ENCODE results near the gene MAPK8IP1. TPM values are rescaled to one million over a fixed set of nuclear protein-coding genes. Genes with fewer than 3 reads are reported as not detected.

The MAPK8IP1 gene
- total RNA-seq, 4 donors from 2014 or later = 9.8 to 17.5 (median 13.8) TPM

GRCh38 chr11:45890886-45891550 is 5.6 kb downstream of the MAPK8IP1 start:
- WGBS, 2 donors (ENCODE audit: low coverage in 1 of 2) = 80 to 83% methylated on average over 1 to 4 of the region's 9 CpGs
- Histone ChIP-seq H3K27ac (no peak overlapping the region), H3K27me3 (peaks cover 20% of the 10 kb centered on the region), H3K4me3 (no peak overlapping the region), H3K9me3 (no peaks in the 10 kb centered on the region), H3K36me3 (no peaks in the 10 kb centered on the region), H3K4me1 (peaks cover 0 to 2% (median 0%) of the 10 kb centered on the region in 3 donors)
- ATAC-seq = no peak
- TF ChIP-seq EP300 (IDR thresholded peaks at IDR 0.05) = no peak
- no peak for TF ChIP-seq POLR2AphosphoS5 (IDR thresholded peaks at IDR 0.05)
- TF ChIP-seq, protein P1, sequence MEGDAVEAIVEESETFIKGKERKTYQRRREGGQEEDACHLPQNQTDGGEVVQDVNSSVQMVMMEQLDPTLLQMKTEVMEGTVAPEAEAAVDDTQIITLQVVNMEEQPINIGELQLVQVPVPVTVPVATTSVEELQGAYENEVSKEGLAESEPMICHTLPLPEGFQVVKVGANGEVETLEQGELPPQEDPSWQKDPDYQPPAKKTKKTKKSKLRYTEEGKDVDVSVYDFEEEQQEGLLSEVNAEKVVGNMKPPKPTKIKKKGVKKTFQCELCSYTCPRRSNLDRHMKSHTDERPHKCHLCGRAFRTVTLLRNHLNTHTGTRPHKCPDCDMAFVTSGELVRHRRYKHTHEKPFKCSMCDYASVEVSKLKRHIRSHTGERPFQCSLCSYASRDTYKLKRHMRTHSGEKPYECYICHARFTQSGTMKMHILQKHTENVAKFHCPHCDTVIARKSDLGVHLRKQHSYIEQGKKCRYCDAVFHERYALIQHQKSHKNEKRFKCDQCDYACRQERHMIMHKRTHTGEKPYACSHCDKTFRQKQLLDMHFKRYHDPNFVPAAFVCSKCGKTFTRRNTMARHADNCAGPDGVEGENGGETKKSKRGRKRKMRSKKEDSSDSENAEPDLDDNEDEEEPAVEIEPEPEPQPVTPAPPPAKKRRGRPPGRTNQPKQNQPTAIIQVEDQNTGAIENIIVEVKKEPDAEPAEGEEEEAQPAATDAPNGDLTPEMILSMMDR (IDR thresholded peaks at IDR 0.05) = no peak

- no peaks in the 10 kb centered on the region for H3K9me3 ChIP-seq
- H3K27ac ChIP-seq = no peak overlapping the region
- no peak overlapping the region for H3K4me3 ChIP-seq
- no peak for ATAC-seq
- H3K36me3 ChIP-seq = no peaks in the 10 kb centered on the region
- H3K4me1 ChIP-seq = no peaks in the 10 kb centered on the region
- H3K27me3 ChIP-seq = peaks cover 27% of the 10 kb centered on the region
- TF ChIP-seq POLR2A (IDR thresholded peaks at IDR 0.05) (no peak), EP300 (IDR thresholded peaks at IDR 0.05) (no peak), POLR2AphosphoS5 (IDR thresholded peaks at IDR 0.05) (no peak)
- TF ChIP-seq, protein P1 (IDR thresholded peaks at IDR 0.05) = no peak
- 62 to 67% methylated on average over 3 of the region's 5 CpGs for WGBS, 2 donors (ENCODE audit: low coverage in 1 of 2)
These were observed 7.4 kb downstream of the MAPK8IP1 start for GRCh38 chr11:45892856-45893255.

- 50% methylated on average over 1 of the region's 6 CpGs; no CpG with 5 or more reads in 1 of the 2 donors for WGBS, 2 donors (ENCODE audit: low coverage in 1 of 2)
- Histone ChIP-seq H3K36me3 (no peaks in the 10 kb centered on the region), H3K4me3 (no peak overlapping the region), H3K4me1 (peaks cover 0 to 15% (median 3%) of the 10 kb centered on the region in 3 donors), H3K9me3 (no peaks in the 10 kb centered on the region), H3K27ac (no peak overlapping the region), H3K27me3 (peaks cover 27% of the 10 kb centered on the region)
- TF ChIP-seq EP300 (IDR thresholded peaks at IDR 0.05) (no peak), POLR2A (IDR thresholded peaks at IDR 0.05) (no peak), POLR2AphosphoS5 (IDR thresholded peaks at IDR 0.05) (no peak)
- TF ChIP-seq, protein P1 (IDR thresholded peaks at IDR 0.05) = no peak
- ATAC-seq = no peak
These were observed 9.2 kb downstream of the MAPK8IP1 start for GRCh38 chr11:45894555-45895247.

DNA sequence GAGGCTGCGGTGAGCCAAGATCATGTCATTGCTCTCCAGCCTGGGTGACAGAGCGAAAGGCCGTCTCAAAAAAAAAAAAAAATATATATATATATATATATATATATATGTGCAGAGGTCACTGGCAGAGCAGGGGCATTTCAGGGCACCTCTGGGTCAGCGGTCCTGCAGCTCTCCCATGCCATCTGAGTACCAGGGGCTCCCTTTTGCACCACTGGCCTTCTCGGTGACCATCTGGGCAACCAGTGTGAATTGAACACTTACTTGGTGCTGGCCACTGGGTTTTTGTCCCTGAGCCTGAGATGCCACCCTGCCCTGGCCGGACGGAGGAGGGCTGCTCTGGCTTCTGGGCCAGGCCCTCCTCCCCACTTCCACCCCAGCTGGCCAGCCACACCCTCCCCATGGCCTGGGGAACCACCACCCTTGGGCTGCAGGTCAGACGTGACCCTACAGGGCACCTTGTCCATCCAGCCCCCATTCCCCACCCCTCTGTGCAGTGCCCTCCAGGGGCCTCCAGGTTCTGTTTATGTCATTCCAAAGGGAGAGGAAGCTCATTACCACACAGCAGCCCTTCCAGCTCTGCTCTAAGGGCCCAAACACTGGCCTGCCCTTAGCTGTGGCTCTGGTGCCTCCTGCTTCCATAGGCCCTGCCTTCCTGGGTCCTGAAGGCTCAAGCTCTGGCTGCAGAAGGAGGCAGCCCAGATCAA is 10.3 kb downstream of the MAPK8IP1 start:
- H3K27ac ChIP-seq = no peak overlapping the region
- no peak for TF ChIP-seq POLR2AphosphoS5 (IDR thresholded peaks at IDR 0.05)
- TF ChIP-seq POLR2A (IDR thresholded peaks at IDR 0.05) = no peak
- TF ChIP-seq, protein P1 (IDR thresholded peaks at IDR 0.05) = no peak
- TF ChIP-seq EP300 (IDR thresholded peaks at IDR 0.05) = no peak
- H3K36me3 ChIP-seq = no peaks in the 10 kb centered on the region
- no peak overlapping the region for H3K4me3 ChIP-seq
- H3K4me1 ChIP-seq = peaks cover 0 to 21% (median 7%) of the 10 kb centered on the region in 3 donors
- no peak for ATAC-seq
- peaks cover 27% of the 10 kb centered on the region for H3K27me3 ChIP-seq
- WGBS, 2 donors (ENCODE audit: low coverage in 1 of 2) = 80% methylated on average over 1 of the region's 8 CpGs; no CpG with 5 or more reads in 1 of the 2 donors
- no peaks in the 10 kb centered on the region for H3K9me3 ChIP-seq

Data from gastroesophageal sphincter (tissue), 4 donors.